Heart left ventricle (tissue), 16 donors: ENCODE results near the gene ZBTB22. TPM values are rescaled to one million over a fixed set of nuclear protein-coding genes. Genes with fewer than 3 reads are reported as not detected.

Source experiments
- ATAC-seq, 4 donors: fragments of 200-7000 bp; cut with Tn5 transposase; one replicate each; pipeline ENCODE4 v1.9.1; 2020 to 2022; ENCODE audit warnings: moderate library complexity in 4 of 4, mild to moderate bottlenecking in 3 of 4, moderate number of reproducible peaks in 1 of 4
- DNase-seq, 5 donors: peaks; one replicate each; pipeline ENCODE4 v3.0.0-alpha.2; 2020
- H3K27ac ChIP-seq, 12 donors: fragments of 200-600 bp; sonication (generic) in 4 of 12; one replicate each; pipeline versions ENCODE4 v1.5.0 to v1.8.0; 2016 to 2022; ENCODE audit warnings: mild to moderate bottlenecking in 2 of 12
- H3K27me3 ChIP-seq, 9 donors: fragments of 200-600 bp; sonication (generic) in 2 of 9; one replicate each; pipeline versions ENCODE4 v1.5.1 to v1.8.0; 2016 to 2022; ENCODE audit warnings: mild to moderate bottlenecking in 3 of 9
- H3K36me3 ChIP-seq, 9 donors: fragments of 200-600 bp; sonication (generic) in 2 of 9; one replicate each; pipeline versions ENCODE4 v1.5.0 to v1.8.0; 2018 to 2022; ENCODE audit warnings: mild to moderate bottlenecking in 2 of 9
- H3K4me1 ChIP-seq, 12 donors: fragments of 200-600 bp; sonication (generic) in 4 of 12; one replicate each; pipeline versions ENCODE4 v1.5.0 to v1.8.0; 2016 to 2022; ENCODE audit warnings: mild to moderate bottlenecking in 3 of 12
- H3K4me3 ChIP-seq, 12 donors: fragments of 200-600 bp; sonication (generic) in 4 of 12; one replicate each; pipeline versions ENCODE4 v1.5.0 to v1.8.0; 2017 to 2022; ENCODE audit warnings: mild to moderate bottlenecking in 9 of 12, moderate library complexity in 4 of 12
- H3K9me3 ChIP-seq, 12 donors: fragments of 200-600 bp; sonication (generic) in 4 of 12; one replicate each; pipeline versions ENCODE4 v1.5.0 to v1.8.0; 2016 to 2022; ENCODE audit warnings: mild to moderate bottlenecking in 1 of 12
- CTCF ChIP-seq, 12 donors: fragments of 200-600 bp; sonication (generic) in 4 of 12; IDR thresholded peaks; one replicate each; pipeline versions ENCODE4 v1.5.0 to v1.8.0; 2018 to 2022; ENCODE audit warnings: antibody characterized with exemption in 12 of 12, mild to moderate bottlenecking in 5 of 12
- POLR2A ChIP-seq, 2 donors: fragments of 450-650 bp; IDR thresholded peaks; one replicate each; pipeline ENCODE4 v1.6.1; 2017; ENCODE audit warnings: antibody characterized with exemption in 2 of 2, mild to moderate bottlenecking in 2 of 2, moderate library complexity in 2 of 2
- WGBS, 4 donors: extraction: QIAGEN DNeasy Blood & Tissue Kit in 2 of 4; methylation state at CpG; one replicate each; pipeline versions ENCODE4 v1.1.5 to v1.1.7; 2013 to 2018; 5-methylcytosine and 5-hydroxymethylcytosine counted together
- intact Hi-C, 10 donors: fragments of 100-400 bp; cut with DNase I; formaldehyde crosslinking; loops; one replicate each; pipeline versions ENCODE4 v1.11.1 to v1.14.2; 2022
- polyA plus RNA-seq, 2 donors: library from polyadenylated mRNA; stranded (reverse); fragments of 200-250 nt; gene quantifications; one replicate each; pipeline ENCODE4 v1.2.3, GENCODE V29; 2013
- total RNA-seq, 9 donors: library from RNA; depleted of rRNA in 2 of 9; stranded (reverse); fragments of >200 nt in 2 of 9; fragmentation: NEBNext Ultra II Directional in 3 of 9; extraction: Animal tissue kit (Norgen Biotek cat#: 25700) in 3 of 9; gene quantifications; one replicate each; pipeline versions ENCODE4 v1.1.0 to v1.2.4, GENCODE V29; 2016 to 2023
- donor health status: ischemic (EF 13 %, LVEDD 7.1; RV severe dilation, severe dysfunction).
- donor health status: healthy with polysubstance abuse.
- donor health status: DM: no; HTN: yes; CAD: no.
- donor health status: DM: no; HTN: no; CAD: no.
- donor health status: ischemic (EF 25% LVEDD 6.9; RV normal size, moderate dysfunction).
- donor health status: ischemic (EF 25% LVEDD 5.7; RV mildly dilated, moderate dysfunction).
- donor health status: healthy.
- donor health status: DM: yes; HTN: yes; CAD: no.
- donor health status: ischemic (EF 35%, LVEDD 5.7; RV mildly dilated, moderate dysfunction).
- donor health status: nonischemic (EF 11% LVEDD 7.7; RV severe dilation, severe dysfunction).
- donor health status: DM: yes; HTN: yes; CAD: no.
- donor health status: PGD.
- donor health status: ischemic (EF 29% LVEDD 5.4; RV normal size, mild dysfunction).
- donor health status: nonischemic (EF 23%, LVEDD 6.1; RV moderate dilation, normal function).

ZBTB22 gene
- total and polyA plus RNA-seq, 11 donors: 7.5 to 22.1 (median 14.0) TPM

GRCh38 chr6:33313709-33314514, 3.6 kb downstream of the ZBTB22 start, which contains the start of gene TAPBP:
Gene TAPBP (minus strand): TSS chr6:33314078. CDS start chr6:33314041, 37 bp downstream.
- intact Hi-C loops: loop anchor here in 2 of 10 donors (2.0 to 5.0 kb wide), 2 partner anchors 15 to 37 kb away; partner anchors contain the start of genes RGL2 (in 2 of the 2) and B3GALT4 (in 1 of the 2)
- 0 to 1% (median 1%) methylated on average over 41 to 47 of the region's 47 CpGs for WGBS, 4 donors
- peak within 1 kb of the TSS; percentile 64 to 99 (median 93) for H3K4me3 ChIP-seq
- H3K27ac ChIP-seq: peak within 1 kb of the TSS; percentile 85 to 99 (median 97)
- H3K27me3 ChIP-seq: no peaks in the 10 kb centered on the region
- peaks cover 0 to 38% (median 27%) of the 10 kb centered on the region in 9 donors for H3K36me3 ChIP-seq
- no peaks in the 10 kb centered on the region for H3K9me3 ChIP-seq
- DNase-seq: peak; percentile 62 to 77 (median 71)
- TF ChIP-seq POLR2A (IDR thresholded peaks at IDR 0.05): peak in 1 of 2 donors; percentile 34
- no peak for TF ChIP-seq CTCF (IDR thresholded peaks at IDR 0.05)
- peaks cover 0 to 72% (median 39%) of the 10 kb centered on the region in 12 donors for H3K4me1 ChIP-seq
- peak; percentile 7 to 50 (median 16) for ATAC-seq

- no peaks in the 10 kb centered on the region for H3K27me3 ChIP-seq
- intact Hi-C loops: loop anchor here in 1 of 10 donors (2.0 to 5.0 kb wide), 2 partner anchors 14 to 36 kb away; partner anchors contain the start of genes B3GALT4 and RGL2
- peak overlapping the region; percentile 85 to 99 (median 97) for H3K27ac ChIP-seq
- peaks cover 0 to 69% (median 34%) of the 10 kb centered on the region in 12 donors for H3K4me1 ChIP-seq
- ATAC-seq (peak in 3 of 4 donors; percentile 2 to 11 (median 5)), DNase-seq (peak; percentile 60 to 78 (median 63))
- H3K4me3 ChIP-seq: peak overlapping the region; percentile 64 to 99 (median 93)
- no peak for TF ChIP-seq CTCF (IDR thresholded peaks at IDR 0.05)
- TF ChIP-seq POLR2A (IDR thresholded peaks at IDR 0.05): no peak
- H3K9me3 ChIP-seq: no peaks in the 10 kb centered on the region
- peaks cover 0 to 38% (median 29%) of the 10 kb centered on the region in 9 donors for H3K36me3 ChIP-seq
- 1% methylated on average over 30 to 33 of the region's 33 CpGs for WGBS, 4 donors
Observed at GRCh38 chr6:33313105-33313708, 4.3 kb downstream of the ZBTB22 start.

- no peak for TF ChIP-seq POLR2A (IDR thresholded peaks at IDR 0.05)
- TF ChIP-seq CTCF (IDR thresholded peaks at IDR 0.05): no peak
- intact Hi-C loops: loop anchor here in 1 of 10 donors (2.0 to 5.0 kb wide), 2 partner anchors 14 to 35 kb away; partner anchors contain the start of genes B3GALT4 and RGL2
- peak overlapping the region; percentile 64 to 99 (median 93) for H3K4me3 ChIP-seq
- 6 to 9% (median 7%) methylated on average over 24 to 29 of the region's 29 CpGs for WGBS, 4 donors
- DNase-seq (peak in 4 of 5 donors; percentile 60 to 66 (median 64)), ATAC-seq (peak in 2 of 4 donors; percentile 14 to 19)
- peak overlapping the region; percentile 85 to 99 (median 97) for H3K27ac ChIP-seq
- no peaks in the 10 kb centered on the region for H3K27me3 ChIP-seq
- H3K36me3 ChIP-seq: peaks cover 0 to 45% (median 36%) of the 10 kb centered on the region in 9 donors
- H3K4me1 ChIP-seq: peaks cover 0 to 66% (median 33%) of the 10 kb centered on the region in 12 donors
- no peaks in the 10 kb centered on the region for H3K9me3 ChIP-seq
Observed at GRCh38 chr6:33312361-33313104, 5.0 kb downstream of the ZBTB22 start.
